ENCODE results near the gene FGF18. TPM values are rescaled to one million over a fixed set of nuclear protein-coding genes. Genes with fewer than 3 reads are reported as not detected.
"Not testable (repeated sequence)": the region's sequence is repeated elsewhere in the genome, so short reads cannot be mapped to it uniquely, and the experiment has no call there.

Gene FGF18
- total RNA-seq, 4 donors from 2014 or later, result 0.53 TPM; not detected in 3

DNA sequence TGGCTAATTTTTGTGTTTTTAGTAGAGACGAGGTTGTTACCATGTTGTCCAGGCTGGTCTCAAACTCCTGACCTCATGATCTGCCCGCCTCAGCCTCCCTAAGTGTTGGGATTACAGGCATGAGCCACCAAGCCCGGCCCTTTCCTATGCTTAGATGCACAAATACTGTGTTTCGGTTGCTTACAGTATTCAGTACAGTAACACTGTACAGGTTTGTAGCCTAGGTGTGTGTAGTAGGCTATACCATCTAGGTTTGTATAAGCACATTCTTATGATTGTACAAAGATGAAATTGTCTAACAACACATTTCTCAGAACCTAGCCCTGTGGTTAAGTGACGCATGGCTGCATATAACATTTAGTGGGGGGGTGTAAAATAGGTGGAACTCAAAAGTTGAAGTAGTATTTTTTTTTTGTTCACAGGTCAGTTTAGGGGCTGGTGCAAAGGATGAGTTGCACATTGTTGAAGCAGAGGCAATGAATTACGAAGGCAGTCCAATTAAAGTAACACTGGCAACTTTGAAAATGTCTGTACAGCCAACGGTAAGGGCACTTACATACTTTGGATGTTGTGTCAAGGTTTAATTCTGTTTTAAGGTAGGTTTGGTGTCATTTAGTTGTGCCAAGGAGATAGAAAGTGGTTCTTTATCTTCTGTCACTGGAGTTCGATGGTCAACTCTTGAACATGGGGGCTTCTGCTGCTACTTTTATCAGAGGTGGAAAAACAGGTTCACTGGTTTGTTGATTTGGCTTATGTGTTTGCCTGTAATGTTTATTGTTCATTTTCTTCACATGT is 28.4 kb upstream of the FGF18 start:
- Histone ChIP-seq H3K4me3 (no peak overlapping the region), H3K9me3 (no peaks in the 10 kb centered on the region), H3K27ac (no peak overlapping the region), H3K27me3 (no peaks in the 10 kb centered on the region), H3K4me1 (peaks cover 0 to 21% (median 6%) of the 10 kb centered on the region in 4 donors), H3K36me3 (peaks cover 0 to 47% (median 0%) of the 10 kb centered on the region in 3 donors)
- no peak for DNase-seq
- TF ChIP-seq POLR2A (IDR thresholded peaks at IDR 0.05) (no peak), CTCF (IDR thresholded peaks at IDR 0.05) (no peak)

DNA sequence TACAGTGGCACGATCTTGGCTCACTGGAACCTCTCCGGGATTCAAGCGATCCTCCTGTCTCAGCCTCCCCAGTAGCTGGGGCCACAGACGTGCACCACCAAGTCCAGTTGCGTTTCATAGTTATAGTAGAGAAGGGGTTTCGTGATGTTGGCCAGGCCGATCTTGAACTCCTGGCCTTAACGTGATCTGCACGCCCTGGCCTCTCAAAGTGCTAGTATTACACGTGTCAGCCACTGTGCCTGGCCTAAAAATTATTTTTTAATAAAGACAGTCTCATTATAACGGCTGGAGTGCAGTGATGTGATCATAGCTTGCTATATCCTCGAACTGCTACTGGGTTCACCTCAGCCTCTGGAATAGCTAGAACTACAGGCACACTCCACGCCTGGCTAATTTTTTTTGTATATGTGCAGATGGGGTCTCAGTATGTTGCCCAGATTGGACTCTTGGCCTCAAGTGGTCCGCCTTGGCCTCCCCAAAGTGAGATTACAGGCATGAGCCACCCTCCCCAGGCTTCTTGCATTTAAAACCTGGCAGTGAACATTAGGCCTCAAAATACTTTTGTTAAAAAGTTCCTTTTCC is 27.4 kb upstream of the FGF18 start:
- H3K27me3 ChIP-seq, result no peaks in the 10 kb centered on the region
- no peak for DNase-seq
- H3K36me3 ChIP-seq, result peaks cover 0 to 57% (median 0%) of the 10 kb centered on the region in 3 donors
- TF ChIP-seq CTCF (IDR thresholded peaks at IDR 0.05) (no peak), POLR2A (IDR thresholded peaks at IDR 0.05) (no peak)
- H3K9me3 ChIP-seq, result no peaks in the 10 kb centered on the region
- H3K4me1 ChIP-seq, result peaks cover 0 to 21% (median 6%) of the 10 kb centered on the region in 4 donors
- no peak overlapping the region for H3K27ac ChIP-seq
- H3K4me3 ChIP-seq, result no peak overlapping the region

DNA sequence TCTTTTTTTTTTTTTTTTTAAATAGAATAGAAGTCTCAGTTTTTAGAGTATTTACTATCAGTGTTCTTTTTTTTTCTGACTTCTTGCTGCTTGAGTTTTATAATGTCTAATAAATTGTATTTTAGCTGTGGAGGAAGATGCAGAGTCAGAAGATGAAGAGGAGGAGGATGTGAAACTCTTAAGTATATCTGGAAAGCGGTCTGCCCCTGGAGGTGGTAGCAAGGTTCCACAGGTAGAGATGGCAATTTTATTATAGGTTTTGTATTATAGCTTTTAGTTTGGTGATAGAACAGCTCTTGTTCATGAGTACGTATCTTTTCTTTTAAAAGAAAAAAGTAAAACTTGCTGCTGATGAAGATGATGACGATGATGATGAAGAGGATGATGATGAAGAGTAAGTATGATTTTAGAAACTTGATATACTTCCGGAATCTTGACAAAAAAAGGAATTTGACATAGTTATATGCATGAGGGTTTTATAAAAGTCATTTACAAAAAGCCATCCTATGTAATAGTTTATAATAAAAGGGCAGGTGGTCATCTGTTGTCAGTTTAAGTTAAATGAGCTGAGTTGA is 26.8 kb upstream of the FGF18 start:
- peaks cover 0 to 63% (median 0%) of the 10 kb centered on the region in 3 donors for H3K36me3 ChIP-seq
- peaks cover 0 to 21% (median 6%) of the 10 kb centered on the region in 4 donors for H3K4me1 ChIP-seq
- no peaks in the 10 kb centered on the region for H3K9me3 ChIP-seq

GRCh38 chr5:171395042-171395441 is 24.4 kb upstream of the FGF18 start:
- DNase-seq, result no peak
- H3K27me3 ChIP-seq, result no peaks in the 10 kb centered on the region
- H3K4me3 ChIP-seq, result no peak overlapping the region
- TF ChIP-seq CTCF (IDR thresholded peaks at IDR 0.05), result no peak
- no peak for TF ChIP-seq POLR2A (IDR thresholded peaks at IDR 0.05)
- H3K4me1 ChIP-seq, result peaks cover 0 to 19% (median 6%) of the 10 kb centered on the region in 4 donors
- H3K36me3 ChIP-seq, result peaks cover 0 to 83% (median 0%) of the 10 kb centered on the region in 3 donors
- H3K27ac ChIP-seq, result no peak overlapping the region
- H3K9me3 ChIP-seq, result no peaks in the 10 kb centered on the region

More for the DNA sequence above, 26.8 kb upstream of the FGF18 start:
- no peak for DNase-seq
- Histone ChIP-seq H3K27ac (no peak overlapping the region), H3K4me3 (no peak overlapping the region), H3K27me3 (no peaks in the 10 kb centered on the region)
- TF ChIP-seq CTCF (IDR thresholded peaks at IDR 0.05), result peak in 1 of 6 experiments; percentile 6
- TF ChIP-seq POLR2A (IDR thresholded peaks at IDR 0.05), result no peak

DNA sequence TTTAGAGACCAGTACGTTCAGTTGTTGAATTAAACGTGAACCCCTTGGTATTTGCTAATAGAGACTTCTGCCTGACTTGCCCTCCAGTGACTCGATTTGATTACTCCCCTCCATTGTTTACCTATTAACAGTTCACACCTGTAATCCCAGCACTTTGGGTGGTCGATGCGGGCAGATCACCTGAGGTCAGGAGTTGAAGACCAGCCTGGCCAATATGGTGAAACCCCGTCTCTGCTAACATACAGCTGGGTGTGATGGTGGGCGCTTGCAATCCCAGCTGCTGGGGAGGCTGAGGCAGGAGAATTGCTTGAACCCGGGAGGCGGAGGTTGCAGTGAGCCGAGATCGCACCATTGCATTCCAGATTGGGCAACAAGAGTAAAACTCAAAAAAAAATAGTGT is 22.9 kb upstream of the FGF18 start:
- H3K27ac ChIP-seq, DNase-seq, H3K4me1 ChIP-seq, H3K9me3 ChIP-seq, H3K27me3 ChIP-seq, H3K4me3 ChIP-seq: not testable (repeated sequence)
- peaks cover 0 to 94% (median 0%) of the 10 kb centered on the region in 3 donors for H3K36me3 ChIP-seq

- H3K9me3 ChIP-seq, result no peaks in the 10 kb centered on the region
- DNase-seq, result no peak
- no peak overlapping the region for H3K27ac ChIP-seq
- H3K4me1 ChIP-seq, result peaks cover 0 to 5% (median 0%) of the 10 kb centered on the region in 4 donors
- no peak for TF ChIP-seq POLR2A (IDR thresholded peaks at IDR 0.05)
- no peak for TF ChIP-seq CTCF (IDR thresholded peaks at IDR 0.05)
- H3K4me3 ChIP-seq, result no peak overlapping the region
- H3K36me3 ChIP-seq, result peaks cover 0 to 92% (median 0%) of the 10 kb centered on the region in 3 donors
- H3K27me3 ChIP-seq, result no peaks in the 10 kb centered on the region
Observed at GRCh38 chr5:171397190-171397589, 22.3 kb upstream of the FGF18 start.
